GM19351 (cell line): ENCODE measurements around the gene NRN1.
"Not testable (repeated sequence)": the region's sequence is repeated elsewhere in the genome, so short reads cannot be mapped to it uniquely, and the experiment has no call there.

ENCODE experiments used
- ATAC-seq: cut with Tn5 transposase; IDR thresholded peaks from one replicate; pipeline ENCODE4 v1.9.1; 2021; ENCODE audit warnings: mild to moderate bottlenecking, moderate library complexity; ENCODE audit not compliant: unreplicated experiment

Gene NRN1, protein sequence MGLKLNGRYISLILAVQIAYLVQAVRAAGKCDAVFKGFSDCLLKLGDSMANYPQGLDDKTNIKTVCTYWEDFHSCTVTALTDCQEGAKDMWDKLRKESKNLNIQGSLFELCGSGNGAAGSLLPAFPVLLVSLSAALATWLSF

GRCh38 chr6:6006428-6007365 lies at the start of gene NRN1:
Gene NRN1, minus strand, starts transcription at chr6:6006925. Its CDS starts 176 bp downstream, at chr6:6006749.
- ATAC-seq = no peak

- ATAC-seq = no peak
These were observed 45.5 kb upstream of the NRN1 start for GRCh38 chr6:6052216-6052615.

- no peak for ATAC-seq
These were observed 40.0 kb upstream of the NRN1 start for GRCh38 chr6:6046716-6047115.

DNA sequence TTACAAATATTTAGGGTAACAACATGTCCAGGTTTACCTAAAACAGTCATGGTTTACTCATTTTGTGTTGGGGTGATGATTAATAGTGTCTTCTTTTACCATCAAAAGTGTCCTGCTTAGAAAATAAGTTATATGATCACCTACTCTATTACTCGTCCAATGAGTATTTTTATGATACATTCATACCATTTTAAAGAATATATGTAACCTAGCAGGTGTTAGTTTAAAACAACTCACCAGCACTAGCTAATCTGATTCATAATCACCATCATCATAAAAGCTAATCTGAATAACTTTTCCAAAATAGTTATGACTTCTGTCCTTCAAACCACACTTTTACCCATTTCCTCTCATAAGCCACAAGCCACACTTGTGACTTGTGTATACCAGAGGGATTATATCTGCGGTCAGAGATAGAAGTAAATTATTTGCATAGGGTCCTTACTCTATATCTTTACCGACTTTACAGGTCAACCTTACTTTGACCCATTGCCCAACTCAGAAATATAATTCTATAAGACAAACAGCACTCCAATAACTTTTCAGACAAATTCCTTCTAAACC lies 33.3 kb upstream of the NRN1 start:
- no peak for ATAC-seq

DNA sequence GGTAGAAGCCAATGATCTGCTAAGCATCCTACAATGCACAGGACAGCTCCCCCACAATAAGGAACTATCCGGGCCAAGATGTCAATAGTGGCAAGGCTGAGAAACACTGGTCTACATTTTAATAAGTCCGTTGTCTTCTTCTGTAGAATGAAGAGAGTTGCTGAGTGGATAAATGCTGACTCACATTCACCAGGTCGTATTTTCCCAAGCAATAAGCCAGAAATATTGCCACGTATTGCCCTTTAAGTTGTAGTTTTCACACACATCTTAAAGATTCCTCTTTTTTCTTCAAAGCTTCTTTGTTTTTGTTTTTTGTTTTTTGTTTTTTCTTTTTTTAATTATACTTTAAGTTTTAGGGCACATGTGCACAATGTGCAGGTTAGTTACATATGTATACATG lies 30.5 kb upstream of the NRN1 start:
- no peak for ATAC-seq

- ATAC-seq = no peak
These were observed 27.1 kb upstream of the NRN1 start for GRCh38 chr6:6033858-6034257.

DNA sequence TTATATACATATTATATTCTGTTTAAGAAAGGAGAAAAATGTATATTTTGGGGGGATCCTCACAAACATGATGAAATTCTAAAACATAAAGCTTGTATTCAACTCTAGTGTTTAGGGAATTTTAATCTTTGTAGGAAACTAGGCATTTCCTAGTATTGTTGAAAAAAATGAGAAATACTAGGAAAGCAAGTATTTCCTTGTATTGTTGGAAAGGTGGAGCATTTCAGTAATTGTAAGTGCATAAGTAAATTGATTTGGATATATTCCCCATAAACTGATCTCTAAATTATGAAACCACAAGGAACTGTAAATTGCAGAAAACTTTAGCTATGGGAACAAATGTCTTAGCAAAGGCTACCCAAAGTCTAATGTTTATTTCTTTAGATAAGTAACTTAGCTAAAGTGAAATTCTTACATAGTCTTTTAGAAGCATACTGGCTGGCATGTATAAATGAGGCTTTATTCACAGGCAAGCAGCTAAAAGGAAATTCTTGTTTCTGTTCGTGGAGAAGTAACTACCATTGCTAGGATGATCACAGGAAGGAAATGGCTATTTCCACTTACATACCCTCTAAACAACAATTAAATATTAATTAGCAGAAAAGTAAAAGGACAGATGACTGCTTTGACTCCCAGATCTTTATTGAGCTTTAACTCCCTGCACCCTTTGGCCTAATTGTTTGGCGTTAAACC lies 19.9 kb upstream of the NRN1 start:
- ATAC-seq = no peak

- ATAC-seq = no peak
These were observed 19.0 kb upstream of the NRN1 start for GRCh38 chr6:6025736-6026135.

GRCh38 chr6:6024220-6024619 lies 17.5 kb upstream of the NRN1 start:
- ATAC-seq = no peak

- ATAC-seq = not testable (repeated sequence)
These were observed 16.1 kb upstream of the NRN1 start for GRCh38 chr6:6022841-6023240.

DNA sequence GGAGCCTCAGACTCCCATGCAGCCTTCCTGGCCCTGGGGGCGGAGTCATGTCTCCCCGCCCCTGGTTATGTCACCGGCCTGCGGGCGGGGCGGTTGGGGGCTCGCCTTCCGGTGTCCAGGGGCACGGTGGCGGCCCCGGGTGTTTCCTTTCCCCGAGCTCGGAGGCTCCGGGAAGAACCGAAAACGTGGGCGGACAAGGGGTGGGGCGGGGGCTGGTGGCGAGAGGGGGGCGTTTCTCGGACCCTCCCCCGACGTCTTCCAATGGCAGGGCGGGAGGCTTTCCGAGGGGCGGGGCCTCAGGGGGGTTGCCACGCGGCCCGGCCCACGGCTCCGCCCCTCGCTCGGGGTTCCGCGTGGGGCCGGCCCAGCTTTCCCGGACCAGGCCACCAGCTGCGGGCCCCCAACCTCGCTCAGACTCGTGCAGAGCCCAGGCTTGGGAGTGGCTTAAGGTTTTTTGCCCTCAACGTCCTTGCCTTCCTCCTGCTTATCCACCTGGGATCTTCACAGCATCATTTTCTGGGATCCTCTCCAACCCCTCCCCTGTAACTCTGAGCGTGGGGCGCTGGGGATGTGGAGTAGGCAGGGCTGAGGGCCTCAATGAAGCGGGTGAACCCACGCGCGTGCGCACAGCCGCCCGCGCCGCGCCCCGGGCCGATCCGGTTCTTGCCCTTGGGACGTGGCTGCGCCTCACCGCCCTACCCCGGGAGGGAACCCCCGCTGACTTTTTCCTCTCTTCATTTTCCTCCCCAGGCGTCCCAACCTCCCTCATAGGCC lies 2.1 kb upstream of the NRN1 start:
- ATAC-seq = peak; percentile 66

GRCh38 chr6:6008089-6008647 lies 1.4 kb upstream of the NRN1 start:
- peak; percentile 21 for ATAC-seq

DNA sequence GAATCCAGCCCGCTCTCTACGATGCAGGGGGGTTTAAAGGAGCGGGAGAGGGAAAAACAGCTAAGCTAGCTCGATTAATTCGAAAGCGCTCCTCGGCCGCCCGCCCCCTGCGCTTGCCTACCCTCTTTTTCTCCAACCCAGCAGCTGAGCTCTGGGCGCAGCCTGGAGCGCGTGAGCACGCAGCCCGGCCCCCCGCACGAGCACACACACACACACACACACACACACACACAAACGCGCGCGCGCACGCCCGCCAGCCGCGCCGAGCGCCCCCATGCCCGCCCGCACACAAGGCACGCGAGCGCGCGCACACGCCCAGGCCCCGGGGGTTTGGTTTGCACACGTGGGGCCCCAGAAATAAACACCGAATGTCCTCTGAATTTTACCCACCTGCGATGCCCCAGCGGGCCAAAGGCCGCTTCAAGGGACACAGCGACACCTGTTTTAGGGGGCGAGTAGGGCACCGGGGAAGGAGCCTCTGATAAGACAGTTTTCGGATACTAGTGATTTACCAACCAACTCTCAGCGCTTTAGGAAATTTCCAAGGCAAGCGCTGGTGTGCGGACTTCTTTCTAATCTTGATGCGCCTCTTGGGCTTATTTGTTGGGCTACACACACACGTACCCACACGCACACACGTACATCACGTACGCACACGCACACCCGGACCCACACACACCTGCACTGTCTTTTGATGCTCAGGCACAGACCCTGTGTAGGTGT lies 802 bp upstream of the NRN1 start:
- ATAC-seq = peak; percentile 39

DNA sequence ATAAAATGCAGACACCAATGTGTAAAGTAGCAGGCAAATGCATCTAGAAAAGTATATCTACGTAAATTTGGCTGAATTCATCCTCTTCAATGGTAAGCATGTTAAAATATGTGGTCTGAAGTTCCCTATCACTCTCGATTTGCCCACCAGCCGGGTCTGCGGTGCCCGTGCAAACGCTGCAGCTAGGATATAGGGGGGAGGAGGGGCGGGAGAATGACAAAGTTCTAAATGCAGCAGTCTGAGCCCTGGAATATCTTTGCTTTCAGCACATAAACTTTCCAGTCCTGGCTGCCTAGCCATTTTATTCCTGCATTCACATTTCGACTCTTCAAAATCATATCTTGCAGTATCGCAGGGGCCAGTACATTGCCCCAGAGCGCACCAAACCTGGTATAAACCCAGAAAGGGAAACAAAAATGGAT lies 708 bp downstream of the NRN1 start:
- no peak for ATAC-seq

GRCh38 chr6:6005051-6006005 lies 1.4 kb downstream of the NRN1 start:
- ATAC-seq = no peak

- no peak for ATAC-seq
These were observed 2.2 kb downstream of the NRN1 start for GRCh38 chr6:6004390-6004995.

DNA sequence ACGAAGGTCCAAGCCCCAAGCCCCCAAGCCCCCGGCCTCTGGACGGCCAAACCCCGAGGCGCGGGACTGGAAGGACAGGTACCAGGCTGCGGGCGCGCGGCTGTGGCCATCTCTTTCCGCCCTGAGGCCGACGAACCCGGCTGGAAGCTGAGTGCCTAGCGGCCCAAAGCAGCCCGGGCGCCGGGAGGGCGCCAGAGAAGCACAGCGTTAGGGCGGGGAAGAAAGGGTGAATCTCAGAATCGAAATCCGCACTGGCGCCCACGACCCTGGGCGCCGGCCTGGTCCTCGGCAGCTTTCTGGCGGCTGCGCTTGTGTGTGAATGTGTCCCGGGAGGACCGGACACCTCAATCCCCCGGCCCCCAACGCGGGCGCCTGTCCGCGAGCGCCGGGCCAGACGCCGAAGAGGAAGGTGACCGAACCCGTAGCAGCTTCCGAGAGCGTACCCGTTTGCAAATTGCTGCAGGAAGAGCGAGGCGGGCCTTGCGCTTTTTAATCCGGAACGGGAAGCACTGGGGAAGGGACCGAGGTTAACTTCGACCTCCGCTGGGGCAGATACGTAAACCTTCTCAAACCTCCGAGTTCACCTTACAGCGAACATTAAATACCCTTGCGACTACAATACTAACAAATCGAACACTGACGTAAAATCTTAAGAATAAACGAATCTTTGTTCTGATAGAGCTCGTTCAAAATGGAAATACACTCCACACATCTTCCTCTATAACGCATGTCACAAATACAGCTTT lies 2.9 kb downstream of the NRN1 start:
- ATAC-seq = no peak
